GM18909 (cell line): ENCODE measurements around the gene HOXA9.
A peak's percentile ranks its signal among the peaks of the same experiment; 100 is the strongest.

Experiments
- ATAC-seq: cut with Tn5 transposase; IDR thresholded peaks from one replicate; pipeline ENCODE4 v1.9.1; 2021; ENCODE audit warnings: mild to moderate bottlenecking; ENCODE audit not compliant: unreplicated experiment, poor library complexity

The HOXA9 gene

GRCh38 chr7:27167916-27168264, 2.6 kb upstream of the HOXA9 start:
- no peak for ATAC-seq

DNA sequence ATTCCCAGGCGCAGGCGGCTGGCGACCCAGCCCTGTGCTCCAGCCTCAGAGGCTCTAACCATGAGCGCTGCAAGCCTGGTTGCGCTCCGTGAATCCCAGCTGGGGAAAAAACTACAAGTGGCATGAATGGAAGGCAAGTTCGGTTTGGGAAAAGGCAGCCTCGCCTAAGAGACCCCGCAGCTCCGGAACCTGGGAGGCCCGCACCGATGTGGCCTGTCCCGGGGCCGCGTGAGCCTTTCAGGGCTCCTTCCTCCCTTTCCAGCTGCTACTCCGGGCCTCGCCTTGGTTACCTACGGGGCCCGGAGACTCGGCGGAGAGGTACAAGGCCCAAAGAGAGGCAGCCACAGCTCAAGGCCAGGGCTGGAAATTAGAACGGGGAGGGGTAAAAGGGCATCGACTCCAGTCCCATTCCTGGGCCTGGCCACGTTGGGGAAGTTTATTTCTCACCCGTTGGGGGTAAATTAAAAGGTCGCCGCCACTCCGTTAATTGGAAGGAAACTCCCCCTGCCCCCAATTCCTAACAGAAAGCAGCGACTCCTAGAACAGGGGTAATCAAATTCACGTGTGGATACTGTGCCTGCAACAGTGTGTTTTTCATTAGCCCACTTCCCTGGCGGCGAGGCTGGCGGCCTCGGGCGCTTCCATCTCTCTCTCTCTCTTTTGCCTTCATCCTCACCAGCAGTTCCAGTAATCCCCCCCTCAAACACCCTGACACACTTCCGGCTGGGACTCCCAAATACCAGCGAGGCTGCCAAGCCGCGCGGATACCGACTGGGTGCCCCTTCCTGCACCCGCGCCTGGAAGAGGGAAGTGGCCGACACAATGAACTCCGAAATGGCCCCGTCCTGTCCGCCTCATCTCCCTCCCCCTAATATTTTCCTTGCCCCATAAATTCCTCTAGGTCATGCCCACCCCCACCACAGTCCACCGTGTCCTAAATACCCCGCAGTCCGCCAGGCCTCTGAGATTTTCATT, 1.5 kb upstream of the HOXA9 start:
- ATAC-seq = no peak

DNA sequence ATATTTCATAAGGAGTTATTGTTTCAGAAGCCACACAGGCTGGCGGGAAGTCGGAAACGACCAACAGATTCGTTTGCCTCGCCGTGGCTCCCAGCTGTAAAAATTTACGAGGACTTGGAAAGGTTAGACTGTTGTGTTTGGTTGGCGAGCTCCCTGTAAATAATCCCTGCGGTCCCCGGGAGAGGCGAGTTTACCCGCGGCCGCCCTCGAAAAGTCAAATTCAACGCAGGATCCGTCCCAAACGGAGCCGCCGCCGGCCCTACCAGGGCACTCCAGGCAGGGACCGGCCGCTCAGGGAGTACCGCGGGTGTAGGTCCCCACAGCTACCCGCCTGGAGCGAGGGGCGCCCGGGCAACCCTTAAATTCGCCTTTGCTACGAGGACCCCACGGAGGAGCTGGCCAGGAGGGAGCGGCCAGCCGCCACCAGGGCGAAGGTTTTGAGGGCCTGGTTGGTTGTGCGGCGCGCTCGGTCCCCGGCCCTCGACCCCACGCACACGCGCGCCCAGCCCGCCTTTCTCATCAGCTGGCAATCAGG, 726 bp upstream of the HOXA9 start:
- no peak for ATAC-seq

GRCh38 chr7:27164367-27165088, 809 bp downstream of the HOXA9 start:
- ATAC-seq = no peak

- no peak for ATAC-seq
Observed at GRCh38 chr7:27164045-27164366, 1.3 kb downstream of the HOXA9 start.

DNA sequence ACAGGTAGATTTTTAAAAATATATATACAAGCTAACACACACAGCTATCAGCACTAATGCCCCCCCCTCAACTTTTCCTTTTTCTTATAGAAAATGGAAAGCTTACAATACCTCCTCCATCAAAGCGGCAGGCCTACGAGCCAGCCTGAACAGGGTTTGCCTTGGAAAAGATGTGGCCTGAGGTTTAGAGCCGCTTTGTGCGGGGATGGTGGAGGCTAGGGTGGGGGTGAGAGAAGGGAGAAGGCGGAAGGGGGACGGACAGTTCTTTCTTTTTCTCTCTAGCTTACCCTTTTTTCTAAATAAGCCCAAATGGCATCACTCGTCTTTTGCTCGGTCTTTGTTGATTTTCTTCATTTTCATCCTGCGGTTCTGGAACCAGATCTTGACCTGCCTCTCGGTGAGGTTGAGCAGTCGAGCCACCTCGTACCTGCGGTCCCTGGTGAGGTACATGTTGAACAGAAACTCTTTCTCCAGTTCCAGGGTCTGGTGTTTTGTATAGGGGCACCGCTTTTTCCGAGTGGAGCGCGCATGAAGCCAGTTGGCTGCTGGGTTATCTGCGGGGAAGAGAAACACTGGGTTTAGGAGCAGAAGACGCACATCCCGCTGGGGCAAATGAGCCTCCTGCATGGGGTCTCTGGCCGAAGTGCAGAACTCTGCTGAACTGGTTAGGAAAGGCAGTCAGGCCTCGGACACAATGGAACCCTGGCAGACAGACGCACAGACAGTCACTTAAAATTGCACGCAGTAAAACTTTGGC, 1.9 kb downstream of the HOXA9 start:
- ATAC-seq = no peak

GRCh38 chr7:27162561-27163287, 2.6 kb downstream of the HOXA9 start:
- no peak for ATAC-seq

GRCh38 chr7:27161721-27162560, 3.4 kb downstream of the HOXA9 start:
- no peak for ATAC-seq

DNA sequence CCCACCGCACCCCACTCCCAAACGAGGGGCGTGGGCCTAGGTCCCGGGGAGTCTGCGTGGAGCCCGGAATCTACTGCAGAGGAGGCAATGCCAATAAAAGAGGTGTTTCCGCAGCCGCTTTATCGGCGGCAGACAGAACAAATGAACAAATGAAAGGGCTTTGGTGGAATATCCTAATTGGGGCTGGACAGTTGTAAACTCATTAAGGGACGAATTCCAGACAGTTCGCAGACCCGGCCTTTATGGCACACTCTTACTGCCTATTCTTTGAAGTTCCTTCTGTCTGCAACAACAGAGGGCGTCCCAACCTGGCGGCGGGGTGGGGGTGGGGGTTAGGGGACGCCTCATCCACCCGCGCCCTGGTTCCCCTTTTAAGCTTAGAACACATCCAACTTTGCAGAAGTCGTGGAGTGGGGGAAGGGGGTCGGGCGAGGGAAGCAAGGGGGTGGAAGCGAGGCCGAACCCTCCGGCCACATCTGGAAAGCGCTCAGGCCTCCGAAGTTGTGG, 4.1 kb downstream of the HOXA9 start:
- ATAC-seq = no peak

DNA sequence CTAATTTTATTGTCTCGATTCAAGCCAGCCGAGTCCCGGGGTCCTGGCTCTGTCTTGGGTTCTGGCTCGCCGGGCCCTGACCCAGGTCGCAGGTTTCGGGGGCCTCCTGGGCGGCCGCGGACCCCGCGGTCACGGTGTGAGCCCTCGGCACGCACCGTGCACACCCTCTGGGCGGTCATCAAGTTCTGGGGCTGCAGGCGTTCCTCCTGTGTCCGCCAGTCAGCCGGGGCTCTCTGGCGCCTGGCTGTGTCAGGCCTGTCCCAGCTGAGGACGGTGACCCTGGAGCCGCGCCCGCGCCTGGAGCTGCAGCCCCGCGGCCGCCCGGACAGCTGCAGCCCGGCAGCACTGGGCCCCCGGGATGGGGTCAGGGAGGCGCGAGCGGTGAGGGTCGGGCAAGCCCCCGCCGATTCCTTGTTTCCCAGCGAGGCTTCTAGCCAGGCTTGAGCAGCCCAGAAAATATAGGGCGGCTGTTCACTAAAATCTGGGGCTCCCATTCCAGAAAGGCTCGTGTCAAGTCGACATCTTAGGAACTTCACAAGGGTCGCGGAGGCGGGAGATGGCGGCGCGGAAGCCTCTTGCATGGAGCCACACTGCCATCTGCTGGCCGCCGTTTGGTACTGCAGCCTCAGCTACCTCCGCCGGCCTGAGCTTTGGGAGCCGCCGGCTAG, 4.7 kb downstream of the HOXA9 start:
- peak; percentile 71 for ATAC-seq

GRCh38 chr7:27160145-27160545, 5.2 kb downstream of the HOXA9 start:
- ATAC-seq = no peak

GRCh38 chr7:27159266-27160144, 5.8 kb downstream of the HOXA9 start:
- ATAC-seq = no peak

- ATAC-seq = no peak
Observed at GRCh38 chr7:27158436-27159265, 6.7 kb downstream of the HOXA9 start.

- no peak for ATAC-seq
Observed at GRCh38 chr7:27157702-27158431, 7.5 kb downstream of the HOXA9 start.

DNA sequence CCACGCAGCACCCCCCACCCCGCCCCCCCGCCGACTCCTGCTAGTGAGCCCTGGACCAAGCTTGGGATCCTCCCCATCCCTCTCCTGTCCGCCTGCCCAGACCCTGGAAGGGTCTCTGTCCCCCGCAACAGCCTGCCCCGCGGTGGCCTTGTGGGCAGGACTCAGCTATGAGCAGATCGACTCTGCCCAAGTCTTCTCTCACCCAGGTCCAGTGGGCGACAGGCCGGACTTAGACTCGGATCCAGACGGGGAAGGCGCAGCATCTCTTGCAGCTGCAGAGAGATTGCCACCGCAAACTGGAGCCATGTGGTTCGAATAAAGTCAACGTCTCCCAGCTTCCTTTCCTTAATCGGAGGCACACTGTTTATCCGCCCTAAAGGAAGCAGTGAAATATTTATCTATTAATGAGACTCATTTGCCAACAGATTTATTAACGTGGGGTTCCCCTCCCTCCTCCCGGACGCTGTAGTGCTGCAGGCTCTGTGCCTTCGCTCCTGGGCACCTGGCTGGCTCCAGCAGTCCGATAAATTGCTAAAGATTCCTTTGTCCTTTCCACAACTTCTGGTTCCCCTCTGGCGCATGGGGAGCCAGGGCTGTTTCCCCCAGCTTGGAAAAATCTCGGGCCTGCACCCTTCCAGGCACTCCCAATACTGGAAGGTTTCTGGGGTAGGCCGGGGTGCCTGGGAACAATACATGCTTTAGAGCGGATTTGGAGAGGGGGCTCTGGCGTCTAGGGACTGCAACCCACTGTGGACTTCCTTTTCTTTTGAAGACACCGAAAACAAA, 8.2 kb downstream of the HOXA9 start:
- ATAC-seq = no peak
